Activated naive CD8-positive, alpha-beta T cell treated with anti-CD3 and anti-CD28 coated beads, Interleukin-2, amount 10 ng/mL, durations not matched to agents 7 days and 5 days (primary cell): ENCODE data around the gene PLCD4. TPM values are rescaled to one million over a fixed set of nuclear protein-coding genes. Genes with fewer than 3 reads are reported as not detected.

Experiments used
- ATAC-seq: fragments of 150-1000 bp; cut with Tn5 transposase; one replicate; pipeline ENCODE4 v1.10.0; 2021; ENCODE audit warnings: low read depth, moderate library complexity
- POLR2A ChIA-PET: fragments of 350-600 bp; sonication (Branson Sonifier 250); formaldehyde crosslinking; loops from one replicate; lab custom pipeline; 2021; ENCODE audit warnings: antibody characterized with exemption; lab: Charles Lee
- DNase-seq: peaks from one replicate; pipeline ENCODE4 v3.0.0; 2021
- H3K27ac Mint-ChIP-seq: one replicate; pipeline ENCODE4 v1.8.0; 2022; ENCODE audit warnings: mild to moderate bottlenecking, mixed read lengths
- H3K27me3 Mint-ChIP-seq: one replicate; pipeline ENCODE4 v1.8.0; 2022; ENCODE audit warnings: mild to moderate bottlenecking, moderate library complexity, mixed read lengths
- H3K36me3 Mint-ChIP-seq: one replicate; pipeline ENCODE4 v1.8.0; 2021; ENCODE audit warnings: mild to moderate bottlenecking, mixed read lengths
- H3K4me1 Mint-ChIP-seq: one replicate; pipeline ENCODE4 v1.8.0; 2021; ENCODE audit warnings: mixed read lengths
- H3K4me3 Mint-ChIP-seq: one replicate; pipeline ENCODE4 v1.8.0; 2022; ENCODE audit warnings: mild to moderate bottlenecking, moderate library complexity, mixed read lengths
- H3K9me3 Mint-ChIP-seq: one replicate; pipeline ENCODE4 v1.8.0; 2021; ENCODE audit warnings: mixed read lengths
- total RNA-seq, 2 experiments: library from RNA; stranded (reverse); gene quantifications; one replicate each; pipeline ENCODE4 v1.2.3, GENCODE V29; 2021

Gene PLCD4
- total RNA-seq, 2 experiments from 2014 or later: 0.54 to 0.64 TPM

DNA sequence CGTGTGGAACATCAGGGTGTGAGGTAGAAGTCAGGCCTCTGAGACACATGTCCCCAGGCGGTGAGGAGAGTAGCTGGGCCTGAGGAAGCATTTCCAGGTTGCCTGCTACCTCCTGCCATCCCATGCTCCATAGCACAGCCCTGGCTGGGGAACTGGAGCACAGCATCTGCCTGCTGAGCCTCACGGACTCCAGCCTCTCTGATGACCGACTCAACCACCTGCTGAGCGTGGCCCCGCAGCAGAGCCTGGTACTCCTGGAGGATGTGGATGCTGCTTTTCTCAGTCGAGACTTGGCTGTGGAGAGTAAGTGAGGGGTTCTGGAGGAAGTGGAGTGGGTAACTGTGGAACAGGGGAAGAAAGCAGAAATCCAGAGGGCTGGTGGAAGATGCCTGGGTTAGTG lies 54.7 kb downstream of the PLCD4 start:
- Mint-ChIP-seq H3K27me3 (no peaks in the 10 kb centered on the region), H3K9me3 (no peaks in the 10 kb centered on the region), H3K4me3 (no peak overlapping the region), H3K27ac (no peak overlapping the region), H3K36me3 (peaks cover 9% of the 10 kb centered on the region), H3K4me1 (peaks cover 20% of the 10 kb centered on the region)
- ATAC-seq (no peak), DNase-seq (no peak)
- POLR2A ChIA-PET: interaction anchor here (5.1 kb wide), 1 partner anchor 8 kb away, joined by 53 read pairs; the partner anchor contains the start of genes RNF25 and STK36

DNA sequence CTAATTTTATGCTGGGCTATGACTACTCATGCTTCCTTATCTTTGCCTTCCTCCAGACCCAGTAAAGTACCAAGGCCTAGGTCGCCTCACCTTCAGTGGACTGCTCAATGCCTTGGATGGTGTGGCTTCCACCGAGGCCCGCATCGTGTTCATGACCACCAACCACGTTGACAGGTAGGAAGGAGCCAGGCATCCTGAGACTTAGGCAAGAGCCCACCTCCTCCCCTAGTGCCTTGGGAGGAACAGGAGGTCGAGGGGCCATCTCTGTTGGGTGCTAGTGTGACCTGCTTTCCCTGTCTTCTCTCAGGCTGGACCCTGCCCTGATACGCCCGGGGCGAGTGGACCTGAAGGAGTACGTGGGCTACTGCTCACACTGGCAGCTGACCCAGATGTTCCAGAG lies 55.1 kb downstream of the PLCD4 start:
- DNase-seq: no peak
- Mint-ChIP-seq H3K27ac (no peak overlapping the region), H3K36me3 (peaks cover 6% of the 10 kb centered on the region), H3K4me3 (no peak overlapping the region), H3K4me1 (peaks cover 17% of the 10 kb centered on the region), H3K27me3 (no peaks in the 10 kb centered on the region), H3K9me3 (no peaks in the 10 kb centered on the region)
- POLR2A ChIA-PET: no interaction called here
- ATAC-seq: no peak

DNA sequence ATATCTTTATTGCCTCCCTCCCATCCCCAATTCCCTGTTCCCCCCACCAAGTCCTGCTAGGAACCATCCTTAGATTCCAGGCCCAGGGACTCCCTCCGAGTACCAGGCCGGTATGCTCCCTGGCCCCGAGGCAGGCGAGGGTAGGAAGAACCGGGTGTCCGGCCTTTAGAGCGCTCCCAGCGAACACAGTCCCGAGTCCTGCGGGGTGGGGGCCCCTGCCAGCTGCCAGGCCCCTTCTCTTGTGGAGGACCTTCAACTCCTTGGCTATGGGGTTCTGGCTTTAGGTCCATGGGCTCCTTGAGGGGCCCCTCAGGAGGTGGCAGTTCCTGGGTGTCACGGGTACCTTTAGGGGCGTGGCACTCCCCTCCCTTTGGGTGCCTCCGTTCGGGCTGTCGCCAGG lies 56.2 kb downstream of the PLCD4 start:
- Mint-ChIP-seq H3K27me3 (no peaks in the 10 kb centered on the region), H3K4me3 (no peak overlapping the region), H3K4me1 (peaks cover 10% of the 10 kb centered on the region), H3K36me3 (peaks cover 6% of the 10 kb centered on the region), H3K27ac (no peak overlapping the region), H3K9me3 (no peaks in the 10 kb centered on the region)
- POLR2A ChIA-PET: no interaction called here
- no peak for ATAC-seq
- DNase-seq: no peak

DNA sequence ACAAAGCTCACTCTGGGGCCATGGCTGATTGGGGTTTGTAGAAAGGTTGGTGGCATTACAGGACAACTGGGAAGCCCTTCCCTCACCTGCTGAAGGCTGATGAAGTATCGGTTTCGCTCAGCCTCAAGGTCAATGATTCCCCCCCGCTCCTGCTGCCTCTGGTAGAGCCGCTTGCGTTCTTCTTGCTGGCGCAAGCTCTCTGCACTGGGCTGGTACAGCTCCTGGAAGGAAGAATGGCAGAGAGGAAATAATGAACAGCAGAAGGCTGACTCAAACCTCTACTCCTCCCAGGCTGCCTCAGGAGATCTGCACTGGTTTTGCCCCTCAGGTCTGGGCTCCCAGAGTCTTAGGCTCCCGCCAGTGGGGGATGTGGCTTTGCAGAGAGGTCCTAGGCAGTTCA lies 57.0 kb downstream of the PLCD4 start:
- Mint-ChIP-seq H3K36me3 (peaks cover 6% of the 10 kb centered on the region), H3K27me3 (no peaks in the 10 kb centered on the region), H3K4me1 (peaks cover 10% of the 10 kb centered on the region), H3K9me3 (no peaks in the 10 kb centered on the region), H3K27ac (no peak overlapping the region), H3K4me3 (no peak overlapping the region)
- DNase-seq: no peak
- POLR2A ChIA-PET: no interaction called here
- no peak for ATAC-seq

DNA sequence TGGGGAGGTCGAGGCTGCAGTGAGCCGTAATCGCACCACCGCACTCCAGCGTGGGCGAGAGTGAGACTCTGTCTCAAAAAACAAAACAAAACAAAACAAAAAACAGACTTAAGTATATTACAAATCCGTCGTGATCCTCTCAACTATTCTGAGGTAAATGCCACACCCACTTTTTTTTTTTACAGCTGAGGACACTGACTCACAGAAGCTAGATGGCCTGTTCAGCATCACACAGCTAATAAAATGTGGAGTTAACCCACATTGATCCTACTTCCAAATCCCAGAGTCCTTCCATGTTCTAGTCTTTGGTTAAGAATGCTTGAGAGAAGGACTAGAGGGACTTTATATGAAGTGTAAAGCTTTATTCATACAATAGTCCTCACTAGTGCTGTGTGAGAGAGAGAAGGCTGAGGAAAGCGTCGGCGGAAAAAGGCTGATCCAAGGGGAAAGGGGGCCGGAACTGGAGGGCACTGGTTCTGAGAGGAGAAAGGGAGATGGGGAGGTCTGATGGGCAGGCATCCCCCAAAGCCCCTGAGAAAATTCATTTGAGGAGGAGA lies 63.5 kb downstream of the PLCD4 start:
- POLR2A ChIA-PET: interaction anchor here (0.5 to 3.9 kb wide), 4 partner anchors 11 to 381 kb away, joined by 3 to 53 read pairs (median 4); partner anchors contain the start of genes BCS1L and ZNF142
- Mint-ChIP-seq H3K9me3 (no peaks in the 10 kb centered on the region), H3K27me3 (no peaks in the 10 kb centered on the region), H3K4me3 (peak overlapping the region; percentile 97), H3K4me1 (peaks cover 15% of the 10 kb centered on the region), H3K36me3 (no peaks in the 10 kb centered on the region), H3K27ac (peak overlapping the region; percentile 91)
- ATAC-seq: no peak
- no peak for DNase-seq

DNA sequence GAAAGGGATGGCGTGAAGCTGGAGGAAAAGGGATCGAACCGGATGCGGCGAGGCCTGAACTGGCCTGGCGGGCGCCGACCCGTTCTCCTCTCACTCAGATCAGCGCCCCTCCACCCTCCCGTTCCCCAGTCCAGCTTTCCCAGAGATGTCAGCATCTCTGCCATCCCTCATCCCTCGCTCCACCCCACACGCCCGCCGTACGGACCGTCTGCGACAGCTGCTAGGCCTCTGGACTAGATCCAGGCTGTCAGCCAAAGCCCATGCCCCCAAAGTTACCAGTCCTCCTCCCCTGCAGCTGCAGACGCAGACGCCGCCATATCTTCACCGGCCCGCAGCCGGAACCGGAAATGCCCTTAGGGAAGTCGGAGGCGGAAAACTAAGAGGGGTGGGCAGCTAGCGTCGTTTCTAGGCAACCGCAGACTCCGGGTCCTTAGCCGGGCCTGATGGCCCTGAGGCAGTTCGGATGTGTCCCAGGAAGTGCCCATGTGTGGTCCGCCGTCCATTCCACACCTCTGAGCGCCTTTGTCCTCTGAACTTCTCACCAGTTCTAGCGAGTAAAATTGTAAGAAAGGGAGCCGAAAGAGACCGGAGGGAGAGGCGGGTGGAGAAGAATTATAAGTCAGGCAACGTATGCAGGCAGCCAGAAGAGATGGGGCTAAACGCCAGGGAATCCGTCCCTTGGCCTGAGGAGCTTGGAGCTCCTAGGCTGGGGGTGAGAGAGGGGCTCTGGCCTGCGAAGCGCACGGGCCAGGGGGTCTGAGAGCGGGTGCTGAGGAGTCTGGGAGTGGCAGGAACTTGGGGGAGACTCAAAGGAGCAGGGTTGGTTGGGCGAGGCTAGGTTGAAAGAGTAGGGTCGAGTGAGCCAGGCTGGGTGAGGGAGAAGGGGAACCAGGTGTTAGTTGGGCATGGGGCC lies 64.2 kb downstream of the PLCD4 start, which contains the start of the genes RNF25 and STK36:
Gene RNF25 (minus strand): TSS at position 349 of the 913 bp plus-strand sequence. CDS start 32 bp downstream, at position 317.
Gene STK36 (plus strand): TSS at position 433 of the 913 bp plus-strand sequence. CDS start 744 bp downstream, outside the sequence.
- H3K4me1 Mint-ChIP-seq: peaks cover 15% of the 10 kb centered on the region
- no peaks in the 10 kb centered on the region for H3K27me3 Mint-ChIP-seq
- H3K27ac Mint-ChIP-seq: peak within 1 kb of the TSS; percentile 91
- H3K9me3 Mint-ChIP-seq: no peaks in the 10 kb centered on the region
- POLR2A ChIA-PET: interaction anchor here (0.5 to 3.9 kb wide), 6 partner anchors 12 to 382 kb away, joined by 3 to 53 read pairs (median 4); partner anchors contain the start of genes BCS1L, TTLL4 and ZNF142
- H3K36me3 Mint-ChIP-seq: no peaks in the 10 kb centered on the region
- ATAC-seq: peak; percentile 93
- peak; percentile 79 for DNase-seq
- peak within 1 kb of the TSS; percentile 97 for H3K4me3 Mint-ChIP-seq

DNA sequence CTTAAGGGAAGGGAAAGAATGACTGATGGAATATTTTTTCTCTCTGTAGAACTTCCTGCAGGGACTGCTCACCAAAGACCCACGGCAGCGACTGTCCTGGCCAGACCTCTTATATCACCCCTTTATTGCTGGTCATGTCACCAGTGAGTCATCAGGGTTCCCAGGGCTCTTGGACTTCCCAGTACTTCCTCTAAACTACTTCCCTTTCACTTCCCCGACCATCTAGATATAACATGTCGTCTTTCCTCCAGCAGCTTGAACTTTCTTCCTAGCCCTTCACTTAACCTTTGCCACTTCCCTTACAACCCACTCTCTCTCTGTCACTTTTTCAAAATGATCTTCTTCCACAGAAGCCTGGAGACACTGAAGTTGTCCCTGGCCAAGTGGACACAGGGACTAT lies 71.4 kb downstream of the PLCD4 start:
- H3K9me3 Mint-ChIP-seq: no peaks in the 10 kb centered on the region
- POLR2A ChIA-PET: no interaction called here

DNA sequence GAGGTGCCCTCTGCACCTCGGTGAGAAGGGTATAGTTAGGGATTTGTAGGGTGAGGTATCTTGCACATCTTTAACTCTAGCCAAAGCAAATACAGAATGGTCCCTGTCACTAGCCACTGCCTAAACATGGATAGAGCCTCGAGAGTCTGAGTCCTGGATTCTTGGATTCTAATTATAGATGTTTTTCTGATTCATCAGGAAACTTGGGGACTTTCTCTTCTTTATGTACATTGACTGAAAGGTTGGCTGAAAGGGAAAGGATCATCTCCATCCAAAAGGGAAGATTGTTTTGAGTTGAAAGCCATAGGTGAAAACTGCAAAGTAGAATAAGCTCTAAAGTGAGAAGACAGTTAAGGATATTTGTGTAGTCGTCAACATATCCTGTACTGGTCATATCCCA lies 72.4 kb downstream of the PLCD4 start:
- ATAC-seq: no peak
- no peaks in the 10 kb centered on the region for H3K9me3 Mint-ChIP-seq
- POLR2A ChIA-PET: interaction anchor here (0.6 kb wide), 1 partner anchor 85 kb away, joined by 5 read pairs; no protein-coding TSS in a partner anchor
- no peaks in the 10 kb centered on the region for H3K27me3 Mint-ChIP-seq
- no peak overlapping the region for H3K27ac Mint-ChIP-seq
- H3K4me1 Mint-ChIP-seq: no peaks in the 10 kb centered on the region
- H3K4me3 Mint-ChIP-seq: no peak overlapping the region
- H3K36me3 Mint-ChIP-seq: no peaks in the 10 kb centered on the region
- DNase-seq: no peak

More for the DNA sequence above, 71.4 kb downstream of the PLCD4 start:
- no peak overlapping the region for H3K4me3 Mint-ChIP-seq
- H3K27me3 Mint-ChIP-seq: no peaks in the 10 kb centered on the region
- no peak for ATAC-seq
- DNase-seq: no peak
- H3K36me3 Mint-ChIP-seq: no peaks in the 10 kb centered on the region
- no peaks in the 10 kb centered on the region for H3K4me1 Mint-ChIP-seq
- no peak overlapping the region for H3K27ac Mint-ChIP-seq

Other genes with a start within 250 kb of the PLCD4 start
- gene SLC11A1, start 225.6 kb upstream of the PLCD4 start, total RNA-seq: 1 to 10 TPM; 1.6 to 1.7 TPM
- gene CTDSP1, start 208.0 kb upstream of the PLCD4 start, total RNA-seq: 100 to 1,000 TPM; 169 to 174 TPM
- gene VIL1, start 188.8 kb upstream of the PLCD4 start, total RNA-seq: not detected
- 10 to 100 TPM; 31.9 to 33.5 TPM for gene USP37, start 39.5 kb upstream of the PLCD4 start, total RNA-seq
- 10 to 100 TPM; 75.0 to 79.5 TPM for gene CNOT9, start 39.1 kb upstream of the PLCD4 start, total RNA-seq
- 10 to 100 TPM; 48.6 TPM for gene ZNF142, start 51.7 kb downstream of the PLCD4 start, total RNA-seq
- 10 to 100 TPM; 46.7 to 49.3 TPM for gene BCS1L, start 51.8 kb downstream of the PLCD4 start, total RNA-seq
- 10 to 100 TPM; 21.9 to 30.9 TPM for gene RNF25, start 64.1 kb downstream of the PLCD4 start, total RNA-seq
- gene STK36, start 64.2 kb downstream of the PLCD4 start, total RNA-seq: 10 to 100 TPM; 19.9 to 20.1 TPM
- gene TTLL4, start 102.9 kb downstream of the PLCD4 start, total RNA-seq: 10 to 100 TPM; 24.1 to 26.2 TPM
- 1 to 10 TPM; 3.0 to 4.7 TPM for gene CYP27A1, start 174.2 kb downstream of the PLCD4 start, total RNA-seq
- gene PRKAG3, start 223.9 kb downstream of the PLCD4 start, total RNA-seq: not detected